GDM1 (cell line): ENCODE results near the gene ZNF804B.

Source experiments
- DNase-seq: peaks from one replicate; lab custom pipeline; 2025; lab: John Stamatoyannopoulos, UW

The ZNF804B gene

GRCh38 chr7:89308535-89308934 lies 549.0 kb downstream of the ZNF804B start:
- no peak for DNase-seq

- no peak for DNase-seq
Measured at GRCh38 chr7:89311886-89312285, 552.4 kb downstream of the ZNF804B start.

GRCh38 chr7:89312551-89312950 lies 553.1 kb downstream of the ZNF804B start:
- no peak for DNase-seq

GRCh38 chr7:89316584-89317251 lies 557.2 kb downstream of the ZNF804B start:
- DNase-seq: no peak

- DNase-seq: no peak
Measured at GRCh38 chr7:89332026-89332425, 572.5 kb downstream of the ZNF804B start.

- no peak for DNase-seq
Measured at GRCh38 chr7:89334797-89335196, 575.3 kb downstream of the ZNF804B start.

- no peak for DNase-seq
Measured at GRCh38 chr7:89335490-89335889, 576.0 kb downstream of the ZNF804B start.

- no peak for DNase-seq
Measured at GRCh38 chr7:89336121-89336520, 576.6 kb downstream of the ZNF804B start.

GRCh38 chr7:89339748-89340147 lies 580.2 kb downstream of the ZNF804B start:
- no peak for DNase-seq

GRCh38 chr7:89357121-89357520 lies 597.6 kb downstream of the ZNF804B start:
- DNase-seq: no peak

GRCh38 chr7:89377219-89377618 lies 617.7 kb downstream of the ZNF804B start:
- no peak for DNase-seq

- no peak for DNase-seq
Measured at GRCh38 chr7:89385411-89385810, 625.9 kb downstream of the ZNF804B start.
